ENCODE results near the gene SLC6A7.

The SLC6A7 gene

GRCh38 chr5:150175076-150175475 is 14.8 kb upstream of the SLC6A7 start:
- DNase-seq, result no peak

- DNase-seq, result peak; percentile 56
Observed at GRCh38 chr5:150175536-150175935, 14.3 kb upstream of the SLC6A7 start.

- DNase-seq, result no peak
Observed at GRCh38 chr5:150176745-150177477, 13.0 kb upstream of the SLC6A7 start.

DNA sequence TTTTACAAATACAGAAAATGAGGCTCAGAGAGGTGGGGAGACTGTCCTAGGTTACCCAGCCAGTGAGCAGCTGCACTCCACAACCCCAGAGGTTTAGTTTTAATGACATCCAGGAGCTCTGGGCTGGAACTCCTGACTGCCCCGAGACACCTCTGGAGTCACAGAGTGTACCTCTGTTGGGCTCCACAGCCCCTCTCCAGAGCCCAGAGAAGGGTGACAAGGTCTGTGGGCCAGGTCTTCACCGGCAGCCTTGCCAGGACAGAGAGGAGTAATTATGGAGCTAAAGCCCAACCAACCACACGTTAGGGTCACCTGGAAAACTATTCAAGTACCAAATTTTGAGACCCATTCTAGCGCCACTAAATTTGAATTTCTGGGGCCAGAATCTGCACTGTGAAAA is 12.1 kb upstream of the SLC6A7 start:
- DNase-seq, result no peak

- DNase-seq, result no peak
Observed at GRCh38 chr5:150178262-150178661, 11.6 kb upstream of the SLC6A7 start.

- no peak for DNase-seq
Observed at GRCh38 chr5:150179019-150179620, 10.7 kb upstream of the SLC6A7 start.

DNA sequence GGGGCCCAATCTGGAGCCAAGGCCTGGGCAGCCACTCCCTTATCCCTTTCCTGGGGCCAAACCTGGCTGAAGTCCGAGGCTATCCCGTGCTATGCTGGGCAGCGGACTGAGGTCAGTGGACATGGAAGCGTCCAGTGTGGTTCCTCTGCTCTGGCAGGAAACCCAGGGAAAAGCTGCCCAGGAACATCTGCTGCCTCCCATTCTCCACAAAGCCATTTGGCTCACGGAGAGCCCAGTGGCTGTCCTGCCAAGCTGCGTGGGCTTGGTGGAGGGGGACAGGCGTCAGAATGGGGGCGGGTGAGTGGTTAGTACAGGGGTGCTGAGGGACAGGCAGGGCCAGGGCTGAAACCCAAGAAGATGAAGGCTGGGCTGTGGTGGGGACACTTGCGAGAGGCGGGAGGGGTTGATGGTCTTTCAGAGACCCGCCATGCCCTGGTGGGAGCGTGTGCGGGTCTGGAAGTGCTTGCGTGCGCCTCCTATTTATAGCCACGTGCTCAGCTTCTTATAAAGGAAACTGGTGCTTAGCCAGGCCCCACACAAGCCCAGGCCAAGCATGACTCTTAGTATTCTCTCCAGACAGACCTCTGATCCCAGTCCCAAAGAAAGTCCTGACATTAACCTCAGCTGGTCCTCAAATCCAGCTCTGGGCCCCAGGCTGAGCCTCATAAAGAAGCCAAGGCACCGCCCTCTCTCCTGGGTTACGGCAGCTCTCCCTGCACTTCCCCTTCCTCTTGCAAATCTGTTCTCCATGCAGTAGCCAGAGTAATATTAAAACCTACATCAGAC is 9.4 kb upstream of the SLC6A7 start:
- no peak for DNase-seq

- DNase-seq, result no peak
Observed at GRCh38 chr5:150181027-150181426, 8.8 kb upstream of the SLC6A7 start.

DNA sequence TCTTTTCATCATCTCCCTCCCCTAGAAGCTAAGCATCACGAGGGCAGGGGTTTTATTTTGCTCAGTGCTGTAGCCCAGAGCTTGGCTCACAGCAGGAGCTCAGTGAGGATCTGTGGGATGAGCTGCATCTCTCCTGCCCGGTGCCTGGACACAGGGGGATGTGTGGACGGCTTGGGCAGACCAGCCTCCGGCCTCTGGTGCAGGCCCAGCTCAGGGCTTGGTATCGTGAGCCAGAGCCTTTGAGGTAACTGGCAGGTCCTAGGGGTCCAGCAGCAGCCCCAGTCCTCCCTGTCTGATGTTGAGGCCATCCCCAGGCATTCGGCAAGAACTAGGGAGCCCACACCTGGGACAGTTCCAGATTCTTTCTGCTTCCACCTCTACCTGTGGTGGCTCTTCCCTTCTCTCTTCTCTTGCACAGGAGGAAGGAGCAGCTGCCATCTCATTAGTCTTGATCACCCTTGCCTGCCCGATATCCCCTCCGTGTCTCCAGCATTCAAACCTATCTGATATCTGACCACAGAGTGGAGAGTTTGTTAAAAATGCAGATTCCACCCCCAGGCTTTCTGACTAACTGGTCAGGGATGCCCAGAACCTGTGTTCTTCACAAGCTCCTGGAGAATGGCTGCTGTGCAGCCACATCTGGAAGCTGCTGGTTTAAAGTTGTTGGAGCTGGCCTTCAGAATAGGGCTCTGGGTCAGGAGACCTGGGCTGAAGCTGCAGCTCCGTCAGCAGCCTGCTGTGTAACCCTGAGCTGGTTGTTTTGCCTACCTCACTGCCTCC is 7.9 kb upstream of the SLC6A7 start:
- DNase-seq, result no peak

GRCh38 chr5:150182774-150183173 is 7.1 kb upstream of the SLC6A7 start:
- no peak for DNase-seq

DNA sequence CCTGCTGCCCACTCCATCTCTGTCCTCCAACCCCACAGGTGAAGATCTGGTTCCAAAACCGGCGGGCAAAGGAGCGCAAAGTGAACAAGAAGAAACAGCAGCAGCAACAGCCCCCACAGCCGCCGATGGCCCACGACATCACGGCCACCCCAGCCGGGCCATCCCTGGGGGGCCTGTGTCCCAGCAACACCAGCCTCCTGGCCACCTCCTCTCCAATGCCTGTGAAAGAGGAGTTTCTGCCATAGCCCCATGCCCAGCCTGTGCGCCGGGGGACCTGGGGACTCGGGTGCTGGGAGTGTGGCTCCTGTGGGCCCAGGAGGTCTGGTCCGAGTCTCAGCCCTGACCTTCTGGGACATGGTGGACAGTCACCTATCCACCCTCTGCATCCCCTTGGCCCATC is 6.4 kb upstream of the SLC6A7 start:
- DNase-seq, result no peak

- DNase-seq, result no peak
Observed at GRCh38 chr5:150184006-150184405, 5.9 kb upstream of the SLC6A7 start.

DNA sequence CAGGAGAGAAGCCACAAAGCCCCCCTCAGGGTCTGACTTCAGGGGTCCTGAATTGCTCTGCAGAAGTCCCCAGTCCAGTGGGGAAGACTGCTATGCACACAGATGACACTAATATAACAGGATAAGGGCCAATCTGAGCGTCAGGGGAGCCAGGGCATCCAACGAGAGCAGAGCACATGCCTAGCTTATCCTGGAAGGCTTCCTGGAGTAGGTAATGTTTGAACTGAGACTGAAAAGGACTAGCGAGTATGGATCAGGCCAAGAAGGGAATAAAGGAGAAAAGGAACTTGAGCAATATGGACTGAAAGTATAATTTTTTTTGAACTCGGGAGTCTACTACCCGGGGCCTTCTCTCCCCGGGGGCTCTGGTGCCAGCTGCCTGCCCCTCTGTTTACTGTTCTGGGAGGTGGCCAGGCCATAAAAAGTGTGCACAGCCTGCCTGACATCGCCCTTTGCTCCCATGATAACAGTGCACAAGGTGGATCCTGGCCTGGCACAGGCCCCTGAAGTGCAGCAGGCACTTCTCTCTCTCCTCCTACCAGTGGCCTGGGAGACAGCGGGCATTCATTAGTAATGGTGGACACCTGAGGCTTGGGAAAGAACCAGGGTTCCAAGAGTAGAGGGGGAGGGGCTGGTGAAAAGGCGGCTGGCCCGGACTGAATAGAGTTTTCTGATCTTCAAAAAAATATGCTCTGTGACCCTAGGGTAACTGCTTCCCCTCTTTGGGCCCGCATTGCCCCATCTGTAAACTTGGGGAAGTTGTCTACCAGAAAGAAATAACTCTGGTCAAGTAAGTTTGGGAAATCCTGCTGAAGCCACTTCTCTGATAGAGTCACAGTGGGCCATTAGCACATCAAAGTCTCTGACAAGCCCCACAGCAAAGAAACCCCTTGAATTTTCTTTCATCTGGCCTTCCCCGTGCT is 4.6 kb upstream of the SLC6A7 start:
- DNase-seq, result no peak

GRCh38 chr5:150186137-150186536 is 3.7 kb upstream of the SLC6A7 start:
- no peak for DNase-seq

- no peak for DNase-seq
Observed at GRCh38 chr5:150186897-150187296, 3.0 kb upstream of the SLC6A7 start.

GRCh38 chr5:150188146-150188842 is 1.6 kb upstream of the SLC6A7 start:
- no peak for DNase-seq

- no peak for DNase-seq
Observed at GRCh38 chr5:150189326-150189725, 536 bp upstream of the SLC6A7 start.

GRCh38 chr5:150190503-150190979 is 679 bp downstream of the SLC6A7 start:
- no peak for DNase-seq

DNA sequence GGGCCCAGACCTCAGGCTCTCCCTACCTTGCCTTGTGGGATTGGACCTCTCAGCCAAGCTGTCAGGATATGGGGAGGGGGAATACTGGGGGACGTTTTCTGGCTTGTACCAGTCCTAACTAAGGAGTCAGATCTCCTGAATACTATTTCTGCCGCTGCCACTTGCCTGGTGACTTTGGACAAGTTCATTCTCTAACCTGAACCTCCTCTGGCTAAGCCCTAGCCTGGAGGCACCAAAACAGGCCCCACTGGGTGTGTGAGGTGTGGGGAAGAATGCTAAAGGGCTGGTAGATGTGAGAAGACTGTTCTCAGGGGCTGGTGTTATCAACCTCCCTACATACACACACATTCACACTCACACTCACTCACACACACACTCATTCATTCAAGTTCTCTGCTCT is 1.1 kb downstream of the SLC6A7 start:
- DNase-seq, result no peak

DNA sequence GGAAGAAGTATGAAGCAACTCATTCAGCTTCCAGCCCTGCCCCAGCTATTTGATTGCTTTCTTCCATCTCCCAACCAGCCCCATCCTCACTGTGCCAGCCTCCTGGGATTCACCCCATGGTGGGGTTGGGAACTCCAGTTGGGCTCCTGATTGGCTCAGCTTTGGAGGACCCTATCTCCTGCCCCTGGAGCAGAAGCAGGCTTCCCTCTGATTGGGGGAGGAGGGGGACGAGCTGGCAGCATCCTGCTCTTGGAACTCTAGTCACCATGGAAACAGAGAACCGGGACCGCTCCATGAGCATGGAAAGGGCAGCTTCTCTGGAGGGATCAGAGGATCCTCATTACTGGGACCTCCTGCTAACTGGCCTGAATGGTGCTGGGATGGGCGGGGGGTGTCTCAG is 2.6 kb downstream of the SLC6A7 start:
- DNase-seq, result no peak

Measured in fibroblast of skin of scalp (primary cell).